ENCODE results near the gene TSPAN5. TPM values are rescaled to one million over a fixed set of nuclear protein-coding genes. Genes with fewer than 3 reads are reported as not detected.
"Not testable (repeated sequence)": the region's sequence is repeated elsewhere in the genome, so short reads cannot be mapped to it uniquely, and the experiment has no call there.

The TSPAN5 gene
- total and polyA plus RNA-seq, 4 donors: 2.6 to 9.9 (median 8.6) TPM

DNA sequence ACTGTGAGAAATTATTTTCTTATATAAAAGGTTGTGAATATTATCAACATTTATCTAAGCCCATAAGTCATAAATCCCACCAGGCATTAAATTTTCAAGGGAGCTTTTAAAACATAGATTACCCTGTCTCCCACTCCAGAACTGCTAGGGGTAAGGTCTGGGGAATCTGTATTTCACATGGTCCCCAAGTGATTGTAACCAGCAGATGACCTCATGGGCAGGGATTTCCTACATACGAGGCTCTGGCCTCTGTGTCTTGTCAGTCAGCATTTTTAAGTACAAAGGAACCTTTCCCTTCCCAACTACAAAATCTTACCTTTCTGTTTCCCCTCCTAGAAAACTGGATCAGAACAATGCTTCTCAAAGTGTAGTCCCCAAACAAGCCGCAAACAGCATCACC is 188.6 kb downstream of the TSPAN5 start:
- Histone ChIP-seq H3K4me1 (ENCODE audit: control insufficient read depth in 1 of 2, insufficient read depth in 2 of 2, low read length in 2 of 2) (no peaks in the 10 kb centered on the region), H3K27me3 (ENCODE audit: control insufficient read depth in 1 of 2, insufficient read depth in 2 of 2, low read length in 1 of 2) (no peaks in the 10 kb centered on the region), H3K36me3 (ENCODE audit: control insufficient read depth in 1 of 2, insufficient read depth in 2 of 2, low read length in 1 of 2) (no peaks in the 10 kb centered on the region), H3K9me3 (ENCODE audit: control insufficient read depth, low read length) (no peaks in the 10 kb centered on the region), H3K4me3 (ENCODE audit: low read length in 2 of 2) (no peak overlapping the region), H3K27ac (ENCODE audit: low read depth in 1 of 2, low read length in 2 of 2) (no peak overlapping the region)
- DNase-seq (no peak), ATAC-seq (ENCODE audit: low FRiP score) (no peak)
- 56 to 67% methylated on average over 2 of the region's 2 CpGs for WGBS, 2 donors
- intact Hi-C loops (cut with DNase I): loop anchor here (2.0 to 10.0 kb wide), 5 partner anchors 188 to 998 kb away; partner anchors contain the start of gene TSPAN5 (in 1 of the 2)

DNA sequence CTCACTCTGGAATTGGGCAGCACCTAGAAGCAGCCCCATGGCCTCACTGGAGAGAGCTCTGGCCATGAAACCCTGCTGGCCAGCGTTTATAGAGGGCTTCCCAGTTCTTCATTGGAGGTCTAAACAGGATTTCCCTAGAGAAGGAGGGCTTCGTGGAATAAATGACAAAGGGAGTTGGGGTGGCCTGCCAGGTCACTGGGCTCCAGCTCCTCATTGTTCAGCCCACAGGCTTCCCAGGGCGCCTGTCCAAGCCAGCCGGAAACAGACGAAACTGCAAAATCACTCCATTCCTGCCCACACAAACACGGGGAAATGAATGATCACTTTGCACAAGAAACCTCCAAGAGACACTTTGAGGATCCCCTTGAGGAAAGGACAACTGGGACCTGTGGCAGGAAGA is 189.7 kb downstream of the TSPAN5 start:
- peak; percentile 42 for ATAC-seq (ENCODE audit: low FRiP score)
- 3 to 4% methylated on average over 6 of the region's 6 CpGs for WGBS, 2 donors

DNA sequence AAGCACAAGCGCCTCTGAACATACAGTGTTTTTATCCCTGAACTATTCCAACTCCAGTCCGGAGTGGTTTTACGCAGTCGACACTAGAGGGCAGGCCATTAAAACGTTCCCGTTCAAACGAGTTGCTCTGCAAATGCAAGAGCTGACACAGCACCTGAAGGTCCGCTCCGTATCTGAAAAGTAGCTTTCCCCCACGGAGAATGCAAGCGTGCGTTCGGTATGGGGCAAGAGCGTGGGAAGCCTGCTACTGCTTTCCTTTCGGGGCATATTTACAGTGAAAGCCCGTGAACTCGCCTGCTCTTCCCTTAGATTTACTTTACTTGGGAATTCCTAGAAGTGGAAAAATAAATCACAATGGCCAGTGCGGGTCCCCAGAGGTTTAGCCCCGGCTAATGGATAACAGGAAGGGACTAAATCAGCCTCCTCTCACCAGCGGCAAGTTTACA is 190.8 kb downstream of the TSPAN5 start:
- peak in 1 of 2 donors; percentile 81 for DNase-seq
- peaks cover 0 to 2% of the 10 kb centered on the region in 2 donors for H3K27me3 ChIP-seq (ENCODE audit: control insufficient read depth in 1 of 2, insufficient read depth in 2 of 2, low read length in 1 of 2)
- no peaks in the 10 kb centered on the region for H3K9me3 ChIP-seq (ENCODE audit: control insufficient read depth, low read length)
- H3K4me1 ChIP-seq (ENCODE audit: control insufficient read depth in 1 of 2, insufficient read depth in 2 of 2, low read length in 2 of 2): no peaks in the 10 kb centered on the region
- ATAC-seq (ENCODE audit: low FRiP score): peak; percentile 90
- H3K27ac ChIP-seq (ENCODE audit: low read depth in 1 of 2, low read length in 2 of 2): no peak overlapping the region
- H3K4me3 ChIP-seq (ENCODE audit: low read length in 2 of 2): no peak overlapping the region
- intact Hi-C loops (cut with DNase I): loop anchor here (2.0 to 10.0 kb wide), 5 partner anchors 190 to 1000 kb away; partner anchors contain the start of gene TSPAN5 (in 1 of the 2)
- H3K36me3 ChIP-seq (ENCODE audit: control insufficient read depth in 1 of 2, insufficient read depth in 2 of 2, low read length in 1 of 2): no peaks in the 10 kb centered on the region
- WGBS, 2 donors: 1% methylated on average over 20 of the region's 20 CpGs

More for the DNA sequence above, 189.7 kb downstream of the TSPAN5 start:
- Histone ChIP-seq H3K9me3 (ENCODE audit: control insufficient read depth, low read length) (no peaks in the 10 kb centered on the region), H3K4me3 (ENCODE audit: low read length in 2 of 2) (no peak overlapping the region), H3K27ac (ENCODE audit: low read depth in 1 of 2, low read length in 2 of 2) (no peak overlapping the region), H3K36me3 (ENCODE audit: control insufficient read depth in 1 of 2, insufficient read depth in 2 of 2, low read length in 1 of 2) (no peaks in the 10 kb centered on the region), H3K4me1 (ENCODE audit: control insufficient read depth in 1 of 2, insufficient read depth in 2 of 2, low read length in 2 of 2) (no peaks in the 10 kb centered on the region), H3K27me3 (ENCODE audit: control insufficient read depth in 1 of 2, insufficient read depth in 2 of 2, low read length in 1 of 2) (peaks cover 0 to 2% of the 10 kb centered on the region in 2 donors)
- peak in 1 of 2 donors; percentile 56 for DNase-seq
- intact Hi-C loops (cut with DNase I): loop anchor here (2.0 to 10.0 kb wide), 5 partner anchors 189 to 999 kb away; partner anchors contain the start of gene TSPAN5 (in 1 of the 2)

DNA sequence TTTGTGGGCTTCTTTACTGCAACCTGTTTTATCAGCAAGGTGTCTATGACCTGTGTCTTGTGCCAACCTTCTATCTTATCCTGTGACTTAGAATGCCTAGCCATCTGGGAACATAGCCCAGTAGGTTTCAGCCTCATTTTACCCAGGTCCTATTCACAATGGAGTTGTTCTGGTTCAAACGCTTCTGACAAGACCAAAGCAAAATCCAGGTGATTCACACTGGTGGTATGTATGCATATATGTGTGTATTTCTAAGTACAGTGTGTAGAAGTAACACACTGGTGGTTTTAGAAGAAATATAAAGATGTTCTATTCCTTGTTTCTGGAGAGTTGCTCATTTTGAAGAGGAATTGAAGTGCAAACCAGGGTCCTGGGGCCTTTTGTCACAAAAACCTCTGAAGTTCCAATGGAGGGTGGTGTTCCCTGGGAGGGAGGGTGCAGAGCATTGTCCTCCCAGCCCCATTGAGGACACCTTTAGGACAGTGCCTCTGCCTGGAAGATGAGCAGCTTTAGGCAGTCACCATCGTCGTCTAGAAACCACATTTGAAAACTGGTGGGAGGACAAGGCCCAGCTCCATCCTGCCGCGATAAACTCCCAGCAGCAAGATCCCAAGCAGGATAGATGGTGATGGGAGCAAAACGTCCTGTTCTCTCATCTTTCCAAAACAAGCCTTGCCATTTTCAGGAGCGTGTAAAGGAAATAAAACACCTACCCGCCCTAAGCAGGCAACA is 191.4 kb downstream of the TSPAN5 start:
- Histone ChIP-seq H3K27me3 (ENCODE audit: control insufficient read depth in 1 of 2, insufficient read depth in 2 of 2, low read length in 1 of 2) (peaks cover 0 to 2% of the 10 kb centered on the region in 2 donors), H3K27ac (ENCODE audit: low read depth in 1 of 2, low read length in 2 of 2) (no peak overlapping the region), H3K36me3 (ENCODE audit: control insufficient read depth in 1 of 2, insufficient read depth in 2 of 2, low read length in 1 of 2) (no peaks in the 10 kb centered on the region), H3K9me3 (ENCODE audit: control insufficient read depth, low read length) (no peaks in the 10 kb centered on the region), H3K4me3 (ENCODE audit: low read length in 2 of 2) (no peak overlapping the region), H3K4me1 (ENCODE audit: control insufficient read depth in 1 of 2, insufficient read depth in 2 of 2, low read length in 2 of 2) (no peaks in the 10 kb centered on the region)
- 28 to 33% methylated on average over 8 of the region's 8 CpGs for WGBS, 2 donors
- DNase-seq (no peak), ATAC-seq (ENCODE audit: low FRiP score) (no peak)
- intact Hi-C loops (cut with DNase I): loop anchor here (5.0 to 10.0 kb wide), 4 partner anchors 190 to 1000 kb away; partner anchors contain the start of gene TSPAN5 (in 1 of the 2)

DNA sequence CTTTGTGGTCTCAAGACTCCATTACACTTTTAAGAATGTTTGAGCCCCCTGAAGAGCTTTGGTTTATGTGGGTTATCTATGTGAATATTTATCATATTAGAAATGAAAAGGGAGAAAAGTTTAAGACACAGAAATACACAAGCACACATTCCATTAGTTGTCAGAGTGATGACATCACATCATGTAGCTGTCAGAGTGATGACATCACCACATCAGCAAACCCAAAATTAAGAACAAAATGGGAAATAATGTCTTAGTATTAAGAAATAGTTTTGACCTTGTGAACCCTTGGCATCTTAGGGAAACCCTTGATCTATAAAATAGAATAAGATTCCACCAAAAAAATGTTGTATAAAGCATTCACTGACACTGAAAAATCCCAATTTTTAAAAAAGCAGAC is 195.9 kb downstream of the TSPAN5 start:
- ATAC-seq (ENCODE audit: low FRiP score): no peak
- H3K4me1 ChIP-seq (ENCODE audit: control insufficient read depth in 1 of 2, insufficient read depth in 2 of 2, low read length in 2 of 2): no peaks in the 10 kb centered on the region
- intact Hi-C loops (cut with DNase I): loop anchor here (10.0 kb wide), 2 partner anchors 592 to 1002 kb away; no protein-coding TSS in a partner anchor

DNA sequence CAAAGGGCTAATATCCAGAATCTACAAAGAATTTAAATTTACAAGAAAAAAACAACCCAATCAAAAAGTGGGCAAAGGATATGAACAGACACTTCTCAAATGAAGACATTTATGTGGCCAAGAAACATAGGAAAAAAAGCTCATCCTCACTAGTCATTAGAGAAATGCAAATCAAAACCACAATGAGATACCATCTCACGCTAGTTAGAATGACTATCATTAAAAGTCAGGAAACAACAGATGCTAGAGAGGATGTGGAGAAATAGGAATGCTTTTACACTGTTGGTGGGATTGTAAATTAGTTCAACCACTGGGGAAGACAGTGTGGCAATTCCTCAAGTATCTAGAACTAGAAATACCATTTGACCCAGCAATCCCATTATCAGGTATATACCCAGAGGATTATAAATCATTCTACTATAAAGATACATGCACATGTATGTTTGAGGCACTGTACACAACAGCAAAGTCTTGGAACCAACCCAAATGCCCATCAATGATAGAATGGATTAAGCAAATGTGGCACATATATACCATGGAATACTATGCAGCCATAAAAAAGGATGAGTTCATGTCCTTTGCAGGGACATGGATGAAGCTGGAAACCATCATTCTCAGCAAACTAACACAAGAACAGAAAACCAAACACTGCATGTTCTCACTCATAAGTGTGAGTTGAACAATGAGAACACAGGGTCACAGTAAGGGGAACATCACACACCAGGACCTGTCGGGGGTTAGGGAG is 197.1 kb downstream of the TSPAN5 start:
- H3K9me3 ChIP-seq (ENCODE audit: control insufficient read depth, low read length): not testable (repeated sequence)

More for the DNA sequence above, 195.9 kb downstream of the TSPAN5 start:
- Histone ChIP-seq H3K36me3 (ENCODE audit: control insufficient read depth in 1 of 2, insufficient read depth in 2 of 2, low read length in 1 of 2) (no peaks in the 10 kb centered on the region), H3K27ac (ENCODE audit: low read depth in 1 of 2, low read length in 2 of 2) (no peak overlapping the region), H3K9me3 (ENCODE audit: control insufficient read depth, low read length) (peaks cover 1% of the 10 kb centered on the region), H3K4me3 (ENCODE audit: low read length in 2 of 2) (no peak overlapping the region), H3K27me3 (ENCODE audit: control insufficient read depth in 1 of 2, insufficient read depth in 2 of 2, low read length in 1 of 2) (peaks cover 0 to 2% of the 10 kb centered on the region in 2 donors)
- no peak for DNase-seq

DNA sequence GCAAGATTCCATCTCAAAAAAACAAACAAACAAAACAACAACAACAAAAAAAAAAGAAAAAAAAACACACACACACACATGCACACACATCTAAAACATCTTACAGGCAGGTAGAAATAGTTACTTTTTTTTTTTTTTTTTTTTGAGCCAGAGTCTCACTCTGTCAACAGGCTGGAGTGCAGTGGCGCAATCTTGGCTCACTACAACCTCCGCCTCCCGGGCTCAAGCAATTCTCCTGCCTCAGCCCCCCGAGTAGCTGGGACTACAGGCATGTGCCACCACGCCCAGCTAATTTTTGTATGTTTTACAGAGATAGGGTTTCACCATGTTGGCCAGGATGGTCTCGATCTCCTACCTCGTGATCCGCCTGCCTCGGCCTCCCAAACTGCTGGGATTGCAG is 201.0 kb downstream of the TSPAN5 start:
- H3K36me3 ChIP-seq (ENCODE audit: control insufficient read depth in 1 of 2, insufficient read depth in 2 of 2, low read length in 1 of 2); H3K4me3 ChIP-seq (ENCODE audit: low read length in 2 of 2); H3K9me3 ChIP-seq (ENCODE audit: control insufficient read depth, low read length); ATAC-seq (ENCODE audit: low FRiP score); H3K27me3 ChIP-seq (ENCODE audit: control insufficient read depth in 1 of 2, insufficient read depth in 2 of 2, low read length in 1 of 2); intact Hi-C loops (cut with DNase I); DNase-seq; H3K27ac ChIP-seq (ENCODE audit: low read depth in 1 of 2, low read length in 2 of 2); H3K4me1 ChIP-seq (ENCODE audit: control insufficient read depth in 1 of 2, insufficient read depth in 2 of 2, low read length in 2 of 2): not testable (repeated sequence)
- WGBS, 2 donors: 94 to 97% methylated on average over 9 of the region's 9 CpGs

More for the DNA sequence above, 197.1 kb downstream of the TSPAN5 start:
- not testable (repeated sequence) for H3K4me1 ChIP-seq (ENCODE audit: control insufficient read depth in 1 of 2, insufficient read depth in 2 of 2, low read length in 2 of 2); H3K4me3 ChIP-seq (ENCODE audit: low read length in 2 of 2); H3K27me3 ChIP-seq (ENCODE audit: control insufficient read depth in 1 of 2, insufficient read depth in 2 of 2, low read length in 1 of 2); ATAC-seq (ENCODE audit: low FRiP score); H3K36me3 ChIP-seq (ENCODE audit: control insufficient read depth in 1 of 2, insufficient read depth in 2 of 2, low read length in 1 of 2); DNase-seq; H3K27ac ChIP-seq (ENCODE audit: low read depth in 1 of 2, low read length in 2 of 2)
- WGBS, 2 donors: 97% methylated on average over 2 of the region's 2 CpGs
- intact Hi-C loops (cut with DNase I): loop anchor here (10.0 kb wide), 2 partner anchors 594 to 1004 kb away; no protein-coding TSS in a partner anchor

DNA sequence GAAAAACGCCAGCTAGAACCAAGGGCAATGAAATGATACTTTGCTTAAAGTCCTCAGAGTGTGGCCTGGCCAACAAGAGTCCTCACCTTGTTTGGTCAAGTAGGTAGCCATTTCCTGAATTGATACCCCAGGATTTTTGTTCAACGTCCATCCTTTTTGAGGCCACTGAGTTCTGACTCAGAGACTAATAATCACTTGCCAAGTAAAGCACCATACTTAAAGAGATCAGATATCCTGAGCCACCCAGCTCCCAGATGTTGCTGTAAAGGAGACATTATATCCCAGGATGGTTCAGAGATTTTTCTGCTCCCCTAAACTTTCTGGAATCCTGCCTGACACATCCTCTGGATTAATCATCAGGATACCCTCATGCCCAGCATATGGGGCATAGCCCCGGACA is 206.3 kb downstream of the TSPAN5 start:
- Histone ChIP-seq H3K4me1 (ENCODE audit: control insufficient read depth in 1 of 2, insufficient read depth in 2 of 2, low read length in 2 of 2) (no peaks in the 10 kb centered on the region), H3K27ac (ENCODE audit: low read depth in 1 of 2, low read length in 2 of 2) (no peak overlapping the region), H3K4me3 (ENCODE audit: low read length in 2 of 2) (no peak overlapping the region), H3K9me3 (ENCODE audit: control insufficient read depth, low read length) (peaks cover 5% of the 10 kb centered on the region), H3K27me3 (ENCODE audit: control insufficient read depth in 1 of 2, insufficient read depth in 2 of 2, low read length in 1 of 2) (no peaks in the 10 kb centered on the region), H3K36me3 (ENCODE audit: control insufficient read depth in 1 of 2, insufficient read depth in 2 of 2, low read length in 1 of 2) (no peaks in the 10 kb centered on the region)
- DNase-seq (no peak), ATAC-seq (ENCODE audit: low FRiP score) (no peak)
- intact Hi-C loops (cut with DNase I): no loop called here
- WGBS, 2 donors: 74 to 76% methylated on average over 3 of the region's 3 CpGs

All from aorta (tissue), 5 donors.